HG02943 (cell line): ENCODE measurements around the gene SNRNP200.
A peak's percentile ranks its signal among the peaks of the same experiment; 100 is the strongest.
"Not testable (repeated sequence)": the region's sequence is repeated elsewhere in the genome, so short reads cannot be mapped to it uniquely, and the experiment has no call there.

Experiments
- ATAC-seq: cut with Tn5 transposase; IDR thresholded peaks from one replicate; pipeline ENCODE4 v1.9.1; 2021; ENCODE audit warnings: mild to moderate bottlenecking, low read depth, moderate library complexity; ENCODE audit not compliant: unreplicated experiment

Gene SNRNP200

DNA sequence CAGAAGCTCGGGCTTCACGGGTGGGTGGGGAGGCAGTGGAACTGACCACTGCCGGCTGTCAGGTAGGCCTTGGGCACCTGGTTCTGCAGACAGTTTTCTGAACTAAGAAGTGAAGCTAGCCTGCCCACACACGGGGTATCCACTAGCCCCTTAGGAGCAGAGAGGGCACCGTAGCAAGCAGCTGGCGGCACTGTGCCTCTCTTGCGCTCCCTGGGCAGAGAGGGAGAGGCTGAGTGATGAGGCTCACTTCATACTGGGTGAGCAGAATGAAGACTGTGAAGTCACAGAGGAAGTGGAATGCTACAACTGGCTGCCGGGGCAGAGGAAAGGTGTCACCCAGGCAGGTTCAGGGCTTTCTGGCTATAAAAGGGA, 20.5 kb upstream of the SNRNP200 start:
- ATAC-seq: no peak

DNA sequence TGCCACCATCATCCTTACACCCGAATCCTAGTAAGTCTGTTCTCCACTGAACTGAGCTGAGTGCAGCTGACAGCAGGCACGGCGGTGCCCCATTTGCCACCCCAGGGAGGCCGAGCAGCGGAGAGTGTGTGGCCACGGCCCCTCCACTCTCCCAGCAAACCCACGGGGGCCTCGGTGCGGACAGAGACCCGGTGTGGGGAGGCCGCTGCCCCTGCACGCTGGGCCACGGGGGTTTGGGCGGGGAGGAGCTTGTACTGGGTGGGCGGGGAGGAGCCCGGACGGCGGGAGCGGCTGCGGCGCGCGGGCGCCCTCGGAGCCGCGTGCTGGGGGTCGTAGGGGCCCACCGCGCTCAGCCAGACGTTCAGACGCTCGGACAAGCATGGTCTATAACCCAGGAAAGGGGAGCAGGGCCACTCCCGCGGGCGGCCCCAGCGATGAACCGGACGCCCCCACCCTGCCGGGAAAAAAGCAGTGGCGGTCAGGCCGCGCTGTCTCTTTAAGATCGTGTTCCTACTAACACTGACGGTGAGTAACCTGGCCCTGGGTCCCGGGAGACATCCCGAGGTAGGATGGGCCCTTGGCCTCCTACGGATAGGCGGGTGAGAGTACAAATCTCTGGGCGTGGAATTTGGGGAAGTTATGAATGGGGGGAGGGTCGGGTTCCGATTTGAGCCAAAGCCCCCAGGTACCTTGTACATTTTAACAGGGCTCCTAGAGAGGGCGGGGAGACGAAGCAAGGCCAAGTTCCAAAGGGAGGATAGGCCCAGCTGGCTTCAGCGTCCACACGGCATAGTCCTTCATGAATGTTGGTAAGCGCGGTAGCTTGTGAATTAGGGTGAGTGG, 19.9 kb upstream of the SNRNP200 start, which contains the start of gene ITPRIPL1:
Gene ITPRIPL1 (plus strand): TSS at position 277 of the 843 bp plus-strand sequence. CDS start 523 bp downstream, at position 800.
- no peak for ATAC-seq

DNA sequence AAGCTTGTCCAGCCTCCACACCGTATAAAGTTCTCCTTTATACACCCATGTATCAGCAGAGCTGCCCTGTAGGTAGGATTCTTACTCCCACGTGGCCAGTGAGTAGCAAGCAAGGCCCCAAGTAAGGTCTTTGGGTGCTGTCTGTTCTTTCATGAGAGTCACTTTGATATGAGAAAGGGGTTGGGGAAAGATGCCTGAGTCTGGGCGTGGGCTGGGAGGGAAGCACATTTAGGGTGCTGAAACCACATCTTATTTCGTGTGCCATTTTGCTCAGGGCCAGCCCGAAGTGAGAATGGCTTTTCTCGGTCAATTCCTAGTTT, 19.3 kb upstream of the SNRNP200 start:
- ATAC-seq: no peak

DNA sequence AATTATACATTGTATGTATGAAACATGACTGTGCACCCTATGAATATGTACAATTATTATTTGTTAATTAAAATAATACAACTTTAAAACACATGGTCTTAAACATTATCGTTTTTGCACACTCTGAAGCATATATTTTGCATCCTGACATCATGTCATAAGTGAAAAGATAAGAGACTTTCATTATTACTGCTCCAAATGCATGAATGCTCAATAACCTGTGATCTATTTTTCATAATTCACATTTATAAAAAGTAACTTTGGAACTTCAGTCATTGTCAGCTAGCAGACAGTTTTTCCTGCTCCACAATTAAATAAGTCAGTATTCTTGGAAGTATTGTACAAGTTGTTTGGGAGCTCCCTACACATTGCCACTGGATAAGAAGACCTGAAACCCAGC, 18.5 kb upstream of the SNRNP200 start:
- no peak for ATAC-seq

DNA sequence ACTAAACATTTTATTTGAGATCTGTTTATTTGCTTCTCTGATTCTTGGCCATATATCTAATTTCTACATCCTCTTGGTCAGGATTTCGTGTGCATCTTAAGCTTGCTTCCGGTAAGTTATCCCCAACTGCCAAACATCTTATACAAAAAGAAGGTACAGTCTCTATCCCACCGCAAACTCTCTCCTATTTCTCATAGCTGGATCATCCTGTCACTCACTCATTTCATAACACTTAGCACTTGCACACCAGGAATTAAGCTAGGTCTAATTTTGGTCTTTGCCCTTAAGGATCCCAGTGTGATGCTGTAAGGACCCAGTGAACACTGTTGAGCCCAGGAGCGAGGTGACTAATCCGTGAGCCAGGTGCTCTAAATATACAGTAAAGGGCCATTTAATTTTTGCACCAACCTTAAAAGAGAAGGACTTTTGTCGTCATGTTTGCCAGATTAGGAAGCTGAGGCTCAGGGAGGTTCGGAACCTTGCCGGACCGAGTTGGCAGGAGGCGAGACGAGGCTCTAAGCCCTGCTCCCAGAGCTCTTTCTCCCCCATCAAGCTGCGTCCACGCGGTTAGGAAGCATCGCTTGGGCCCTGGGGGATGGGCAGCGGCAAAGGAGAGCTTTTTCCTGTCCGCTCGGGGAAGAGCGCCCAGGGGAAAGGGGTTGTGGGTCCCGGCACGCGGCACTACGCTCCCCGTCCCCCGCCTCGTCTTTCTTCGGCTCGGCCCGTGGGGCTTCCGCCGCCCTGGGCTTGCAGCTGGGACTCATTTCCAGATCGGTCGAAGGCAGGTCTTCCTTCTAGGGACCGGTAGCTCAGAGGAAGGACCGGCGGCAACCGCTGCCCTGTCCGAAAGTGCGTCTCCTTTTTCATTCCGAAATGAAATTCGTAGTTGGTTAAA, 15.6 kb upstream of the SNRNP200 start:
- ATAC-seq: peak; percentile 35

DNA sequence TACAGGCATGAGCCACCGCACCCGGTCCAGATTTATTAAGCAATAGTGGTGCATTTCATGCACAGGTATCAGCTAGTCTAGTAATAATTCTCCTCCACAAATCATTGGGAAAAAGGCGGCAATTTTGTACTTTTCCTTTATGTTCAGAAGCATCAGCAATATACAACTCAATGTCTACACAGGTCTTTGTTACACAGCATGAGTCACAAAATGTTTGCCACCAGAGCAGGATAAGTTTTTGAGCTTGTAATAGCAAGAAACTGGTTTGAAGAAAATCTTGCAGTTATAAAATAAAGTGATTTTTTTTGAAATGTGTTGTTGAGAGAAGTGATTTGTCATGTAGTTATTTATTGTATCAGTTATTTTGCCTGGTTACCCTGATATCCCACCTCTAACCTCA, 15.0 kb upstream of the SNRNP200 start:
- ATAC-seq: no peak

DNA sequence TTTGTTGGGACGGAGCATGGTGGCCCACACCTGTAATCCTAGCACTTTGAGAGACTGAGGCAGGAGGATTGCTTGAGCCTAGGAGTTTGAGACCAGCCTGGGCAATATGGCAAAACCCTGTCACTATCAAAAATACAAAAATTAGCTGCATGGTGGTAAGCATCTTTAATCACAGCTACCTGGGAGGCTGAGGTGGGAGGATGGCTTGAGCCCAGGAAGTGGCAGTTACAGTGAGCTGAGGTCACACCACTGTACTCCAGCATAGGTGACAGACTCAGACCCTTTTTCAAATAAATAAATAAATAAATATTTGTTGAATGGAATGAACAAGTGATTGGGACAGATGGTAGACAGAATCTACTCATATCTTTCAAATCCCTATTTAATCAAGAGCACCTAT, 14.1 kb upstream of the SNRNP200 start:
- no peak for ATAC-seq

DNA sequence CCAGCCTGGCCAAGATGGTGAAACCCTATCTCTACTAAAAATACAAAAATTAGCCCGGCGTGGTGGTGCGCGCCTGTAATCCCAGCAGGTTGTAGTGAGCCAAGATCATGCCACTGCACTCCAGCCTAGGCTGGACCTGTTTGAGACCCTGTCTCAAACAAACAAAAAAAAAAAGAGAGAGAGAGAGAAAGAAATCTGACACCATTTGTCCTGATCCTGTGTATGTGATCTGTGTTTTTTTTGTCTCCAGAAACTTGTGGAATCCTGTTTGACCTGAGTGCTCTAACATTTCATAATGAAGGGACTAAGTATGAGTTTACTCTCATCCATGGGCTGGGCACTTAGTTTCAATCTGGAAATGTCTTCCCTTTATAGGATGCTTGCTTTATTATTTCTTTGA, 13.4 kb upstream of the SNRNP200 start:
- ATAC-seq: no peak

DNA sequence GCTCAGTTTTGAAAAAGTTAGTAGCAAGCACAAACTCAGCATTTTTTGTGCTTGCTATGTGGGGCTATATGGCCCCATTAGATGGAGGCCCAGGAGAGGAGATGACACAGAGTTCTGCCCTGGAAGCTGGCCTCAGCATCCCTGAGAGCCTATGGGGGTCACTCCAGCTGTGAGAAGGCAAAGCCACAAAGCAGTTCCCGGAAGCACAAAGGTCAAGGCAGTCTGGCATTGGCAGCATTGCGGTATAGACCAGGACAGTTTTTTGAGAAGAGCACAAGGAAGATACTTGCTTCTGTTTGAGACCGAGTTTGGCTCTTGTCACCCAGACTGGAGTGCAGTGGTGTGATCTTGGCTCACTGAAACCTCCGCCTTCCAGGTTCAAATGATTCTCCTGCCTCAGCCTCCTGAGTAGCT, 12.2 kb upstream of the SNRNP200 start:
- no peak for ATAC-seq

DNA sequence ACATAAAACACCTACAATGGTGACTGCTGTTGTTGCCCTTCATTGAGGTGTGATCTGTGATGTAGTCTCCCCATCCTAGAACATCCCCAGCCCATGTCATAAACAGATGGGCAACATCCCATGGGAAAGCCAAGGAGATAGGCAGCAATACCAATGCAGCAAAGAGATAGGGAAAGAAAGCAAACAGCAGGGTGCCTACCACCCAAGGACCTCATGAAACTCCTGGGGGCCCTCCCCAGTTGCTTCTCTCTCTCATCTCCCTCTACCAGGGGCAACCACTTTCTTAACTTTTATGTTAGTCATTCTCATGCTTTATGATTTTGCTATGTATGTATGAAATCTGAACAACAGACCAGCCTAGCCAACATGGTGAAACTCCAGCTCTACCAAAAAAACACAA, 11.7 kb upstream of the SNRNP200 start:
- ATAC-seq: no peak

DNA sequence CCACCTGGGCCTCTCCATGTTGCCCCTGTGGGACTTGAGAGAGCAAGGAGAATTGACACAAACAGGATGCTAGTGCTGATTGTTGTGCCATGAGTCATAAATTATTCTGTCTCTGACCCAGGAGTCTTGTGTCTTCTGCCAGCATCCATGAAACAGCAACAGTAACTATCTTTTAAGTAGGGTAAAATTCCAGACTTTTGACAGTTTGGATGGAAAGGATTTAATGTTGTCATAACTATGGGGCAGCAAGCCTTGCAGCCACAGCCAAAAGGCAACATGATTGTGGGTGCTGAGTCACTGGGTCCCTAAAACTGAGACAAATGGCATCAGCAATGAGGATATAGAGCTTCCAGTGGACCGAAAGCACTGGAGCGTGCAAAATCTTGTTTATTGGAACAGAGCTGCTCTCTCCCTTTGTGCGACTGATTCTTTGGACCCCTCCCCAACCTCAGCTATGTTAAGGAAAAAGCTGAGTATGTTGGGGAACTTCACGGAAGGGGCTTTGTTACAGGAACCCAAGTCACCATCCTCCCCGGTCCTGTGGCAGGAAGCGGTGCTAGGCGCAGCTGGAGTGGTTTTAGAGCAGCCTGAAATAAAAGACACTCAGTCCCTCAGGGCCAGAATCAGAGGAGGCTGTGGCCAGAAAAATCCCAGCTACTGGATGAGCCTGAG, 10.2 kb upstream of the SNRNP200 start:
- ATAC-seq: no peak

DNA sequence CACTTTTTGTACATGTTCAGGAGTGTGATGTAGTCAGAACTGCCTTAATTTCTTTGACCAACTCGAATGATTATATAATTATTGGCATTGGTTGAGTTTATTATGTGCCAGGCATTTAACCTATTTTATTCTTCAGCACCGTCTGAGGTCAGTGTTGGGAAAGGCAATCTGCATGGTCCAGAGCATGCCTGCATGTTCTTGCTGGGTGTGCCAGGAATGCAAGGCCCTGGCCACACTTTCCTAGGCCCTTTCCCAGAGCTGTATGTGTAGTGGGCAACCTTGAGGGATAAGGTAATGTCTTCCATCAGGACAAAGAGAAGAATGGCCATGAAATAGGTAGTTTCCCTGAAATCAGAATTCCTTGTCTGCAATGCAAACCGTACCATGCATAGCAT, 9.7 kb upstream of the SNRNP200 start:
- ATAC-seq: no peak

DNA sequence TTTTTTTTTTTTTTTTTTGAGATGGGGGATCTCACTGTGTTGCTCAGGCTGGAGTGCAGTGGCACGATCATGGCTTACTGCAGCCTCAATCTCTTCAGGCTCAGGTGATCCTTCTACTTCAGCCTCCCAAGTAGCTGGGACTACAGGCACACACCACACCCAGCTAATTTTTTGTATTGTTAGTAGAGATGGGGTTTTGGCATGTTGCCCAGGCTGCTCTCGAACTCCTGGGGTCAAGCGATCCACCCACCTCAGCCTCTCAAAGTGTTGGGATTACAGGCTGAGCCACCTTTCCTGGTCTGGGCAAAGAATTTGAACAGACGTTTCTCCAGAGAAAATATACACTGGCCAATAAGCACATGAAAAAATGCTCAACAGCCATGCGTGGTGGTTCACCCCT, 2.9 kb upstream of the SNRNP200 start:
- no peak for ATAC-seq

DNA sequence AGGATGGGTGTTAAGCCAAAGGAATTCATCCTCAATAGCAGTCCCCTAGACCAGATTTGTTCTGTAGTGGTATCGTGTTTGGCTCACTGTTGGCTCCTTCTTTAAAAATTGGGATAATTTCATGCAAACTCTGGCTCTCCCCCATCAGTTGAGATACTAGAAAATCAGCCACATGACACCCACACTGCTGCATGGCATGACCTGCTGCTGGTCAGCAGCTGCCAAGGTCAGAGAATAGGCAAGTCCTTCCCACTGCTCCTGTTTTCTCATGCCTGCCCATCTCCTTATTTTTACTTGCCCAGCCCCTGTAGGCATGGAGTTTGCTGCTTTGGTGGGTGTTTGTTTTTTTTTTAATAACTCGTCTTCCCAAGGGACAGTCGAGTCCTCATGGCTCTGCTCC, 1.0 kb upstream of the SNRNP200 start:
- no peak for ATAC-seq

DNA sequence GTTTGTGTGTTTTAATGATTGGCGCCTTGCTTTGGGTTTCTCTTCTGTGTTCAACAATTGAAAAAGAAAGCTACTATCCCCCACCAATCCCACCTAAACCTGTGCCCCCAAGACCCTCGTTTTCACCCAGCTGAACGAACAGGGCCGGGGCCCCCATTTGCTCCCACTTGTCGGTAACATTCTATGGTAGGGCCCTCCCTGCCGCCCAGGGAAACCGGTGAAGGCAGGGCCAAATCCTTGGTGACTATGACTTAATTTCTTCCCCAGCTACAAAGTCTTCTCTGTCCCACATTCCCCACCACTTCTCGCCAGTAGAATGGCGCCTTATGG, 598 bp upstream of the SNRNP200 start:
- ATAC-seq: no peak

DNA sequence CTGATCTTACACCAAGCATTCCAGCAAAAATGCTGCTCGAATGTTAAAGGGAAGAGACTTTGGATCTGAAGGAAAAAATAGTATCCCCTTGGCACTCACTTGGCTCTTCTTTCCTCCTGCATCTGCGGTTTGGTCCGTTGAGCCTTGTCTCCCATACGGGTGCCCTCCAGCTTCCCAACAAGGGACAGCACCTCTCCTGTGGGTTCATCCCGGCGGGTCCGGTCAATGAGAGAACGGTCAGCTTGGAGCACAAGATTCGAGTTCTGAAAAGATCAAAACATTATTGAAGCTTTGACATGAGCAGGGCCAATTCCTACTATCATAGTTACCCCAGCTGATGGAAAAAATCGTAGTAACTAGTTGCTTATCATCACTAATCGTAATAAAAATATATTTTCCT, 740 bp downstream of the SNRNP200 start:
- no peak for ATAC-seq

DNA sequence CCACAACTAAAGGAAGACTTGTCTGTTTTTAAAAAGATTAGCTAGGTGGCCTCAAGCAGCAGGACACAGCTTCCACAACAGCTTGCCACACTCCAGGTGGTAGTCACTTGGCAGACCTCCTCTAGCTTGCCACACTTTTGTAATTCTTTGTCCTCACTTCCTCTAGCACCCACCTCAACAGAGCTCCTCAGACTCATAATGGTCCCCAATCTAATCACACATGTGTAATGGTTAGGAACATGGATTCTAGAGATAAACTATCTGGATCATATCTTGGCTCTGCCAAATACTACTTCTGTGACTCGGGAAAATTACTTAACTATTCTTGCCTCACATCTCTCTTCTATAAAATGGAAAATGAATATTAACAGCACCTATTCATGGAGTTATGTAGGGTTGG, 3.5 kb downstream of the SNRNP200 start:
- ATAC-seq: no peak

DNA sequence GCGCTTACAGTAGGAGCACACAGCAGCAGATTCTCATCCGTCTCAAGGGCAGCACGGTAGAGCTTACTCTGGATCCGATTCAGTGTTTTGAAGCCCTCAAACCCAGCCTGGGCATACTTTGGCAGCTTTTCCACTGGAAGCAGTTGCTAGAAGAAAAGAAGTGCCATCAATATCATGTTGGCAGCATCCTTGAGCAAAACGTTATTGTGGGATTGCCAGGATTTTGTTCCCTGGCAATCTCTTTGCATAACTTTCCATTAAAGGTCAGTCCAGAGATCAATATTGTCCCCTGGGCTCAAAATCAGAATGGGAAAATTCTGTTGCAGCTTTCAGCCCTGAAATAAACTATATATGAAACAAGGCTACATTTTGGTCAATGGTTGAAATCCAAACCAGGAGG, 8.4 kb downstream of the SNRNP200 start:
- no peak for ATAC-seq

DNA sequence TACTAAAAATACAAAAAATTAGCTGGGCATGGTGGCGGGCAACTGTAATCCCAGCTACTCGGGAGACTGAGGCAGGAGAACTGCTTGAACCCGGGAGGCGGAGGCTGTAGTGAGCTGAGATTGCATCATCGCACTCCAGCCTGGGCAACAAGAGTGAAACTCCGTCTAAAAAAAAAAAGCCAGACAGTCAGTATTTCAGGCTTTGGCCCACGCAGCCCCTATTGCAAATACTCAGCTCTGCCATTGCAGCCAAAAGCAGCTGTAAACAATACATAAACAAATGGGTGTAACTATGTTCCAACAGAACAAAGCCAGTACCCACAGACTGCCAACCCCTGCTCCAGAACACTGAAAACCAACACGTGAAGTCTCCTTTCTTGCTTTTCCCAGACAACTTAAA, 11.1 kb downstream of the SNRNP200 start:
- ATAC-seq: not testable (repeated sequence)

DNA sequence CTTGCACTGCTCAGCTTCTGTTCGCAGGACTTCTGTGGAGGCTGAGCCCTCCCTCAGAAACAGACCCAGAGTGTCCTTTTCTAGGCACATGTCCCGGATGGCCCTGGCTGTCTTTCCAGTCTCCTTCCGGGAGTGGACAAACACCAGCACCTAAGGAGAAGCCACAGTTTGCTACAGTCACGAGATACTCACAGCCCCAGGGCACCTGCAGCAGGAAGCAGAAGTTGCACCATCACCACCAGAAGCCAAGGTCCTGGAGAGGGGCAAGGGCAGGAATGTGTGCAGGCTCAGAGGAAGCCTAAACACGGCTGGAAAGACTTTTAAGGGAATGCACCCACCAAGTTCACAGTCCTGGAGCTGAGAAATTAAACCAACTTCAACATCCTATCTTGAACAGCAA, 13.6 kb downstream of the SNRNP200 start:
- ATAC-seq: no peak

DNA sequence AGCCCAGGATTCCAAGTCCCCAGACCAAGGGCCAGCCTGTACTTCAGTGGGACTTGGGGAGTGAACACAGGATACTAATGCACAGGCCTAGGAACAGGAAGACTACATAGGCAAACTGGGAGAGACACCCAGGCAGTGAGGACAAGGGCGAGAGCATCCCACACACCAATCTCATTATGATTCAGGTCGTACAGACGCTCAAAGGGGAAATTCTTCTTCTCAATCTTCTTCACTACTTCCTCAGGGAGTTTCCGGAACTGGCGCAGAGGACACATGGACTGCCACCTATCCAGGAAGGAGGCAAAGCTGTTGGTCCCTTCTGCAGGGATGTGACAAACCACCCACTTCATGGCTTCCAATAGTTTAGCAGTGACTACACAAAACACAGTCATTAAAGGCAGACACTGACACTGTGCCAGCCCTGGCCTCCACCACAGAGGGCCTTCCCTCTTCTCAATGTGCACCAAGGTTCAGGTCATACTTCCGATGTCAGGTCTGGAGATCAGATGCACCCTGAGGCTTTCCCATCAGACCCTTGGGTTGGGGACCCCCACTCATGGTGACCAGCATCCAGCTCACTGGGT, 18.0 kb downstream of the SNRNP200 start:
- ATAC-seq: no peak
